Nephron progenitor cell (in vitro differentiated cells): ENCODE data around the gene GALNT2.

ENCODE experiments used
- DNase-seq: peaks from one replicate; pipeline ENCODE4 v3.0.0; 2021
- H3K27ac Mint-ChIP-seq: 2 replicates; pipeline ENCODE4 v1.8.0; 2021; ENCODE audit warnings: mild to moderate bottlenecking, moderate library complexity, mixed read lengths
- H3K27me3 Mint-ChIP-seq: 2 replicates; pipeline ENCODE4 v1.8.0; 2021; ENCODE audit warnings: mild to moderate bottlenecking, low read depth, mixed read lengths; ENCODE audit not compliant: poor library complexity
- H3K36me3 Mint-ChIP-seq: 2 replicates; pipeline ENCODE4 v1.8.0; 2021; ENCODE audit warnings: low read depth, mixed read lengths
- H3K4me1 Mint-ChIP-seq: 2 replicates; pipeline ENCODE4 v1.8.0; 2021; ENCODE audit warnings: mixed read lengths
- H3K4me3 Mint-ChIP-seq: 2 replicates; pipeline ENCODE4 v1.8.0; 2021; ENCODE audit warnings: mild to moderate bottlenecking, moderate library complexity, mixed read lengths
- H3K9me3 Mint-ChIP-seq: 2 replicates; pipeline ENCODE4 v1.8.0; 2021; ENCODE audit warnings: mild to moderate bottlenecking, moderate library complexity, mixed read lengths
- CTCF ChIP-seq: fragments of 200-600 bp; sonication (generic); IDR thresholded peaks from 2 replicates; pipeline ENCODE4 v1.5.0; 2021; ENCODE audit warnings: antibody characterized with exemption

Gene GALNT2

DNA sequence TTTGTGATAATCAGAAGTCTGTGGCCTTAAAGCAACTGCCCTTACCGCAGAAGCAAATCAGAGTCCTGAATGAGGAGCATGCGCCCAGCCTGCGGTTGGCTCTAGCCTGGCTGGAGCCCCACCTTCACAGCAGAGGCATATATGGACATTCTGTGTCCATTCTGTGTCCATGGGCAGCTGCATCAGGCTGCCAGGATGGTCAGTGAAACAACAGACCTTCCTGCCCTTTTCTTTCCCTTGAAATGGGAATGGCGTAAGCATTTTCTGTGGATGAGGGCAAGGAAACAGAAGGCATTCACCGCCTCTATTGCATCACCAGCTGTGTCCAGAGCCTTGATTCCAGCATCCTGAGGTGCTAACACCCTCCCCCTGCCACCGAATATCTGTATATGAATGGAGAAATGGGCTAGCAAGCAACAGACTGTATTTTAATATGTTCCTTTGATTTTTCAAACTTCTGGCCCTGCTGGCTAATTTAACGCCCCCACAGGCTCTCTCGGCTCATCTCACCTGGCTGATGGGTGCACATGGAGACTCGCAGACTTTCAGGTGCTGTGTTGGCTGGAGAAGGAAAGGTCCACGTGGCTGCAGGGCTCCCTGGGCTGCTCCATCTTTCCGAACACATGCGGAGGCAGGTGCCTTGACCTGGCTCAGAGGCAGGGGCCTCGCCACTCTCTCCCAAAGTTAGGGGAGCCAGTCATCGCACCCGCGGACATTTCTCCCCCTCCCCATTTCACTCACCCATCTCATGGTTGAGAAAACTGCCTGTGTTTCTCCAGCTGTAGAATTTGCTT, 159.2 kb downstream of the GALNT2 start:
- Mint-ChIP-seq H3K4me1 (peaks cover 4% of the 10 kb centered on the region), H3K27ac (no peak overlapping the region), H3K36me3 (no peaks in the 10 kb centered on the region), H3K27me3 (no peaks in the 10 kb centered on the region), H3K4me3 (no peak overlapping the region), H3K9me3 (no peaks in the 10 kb centered on the region)
- no peak for TF ChIP-seq CTCF
- DNase-seq = no peak

- Mint-ChIP-seq H3K9me3 (no peaks in the 10 kb centered on the region), H3K4me1 (peaks cover 10% of the 10 kb centered on the region), H3K27me3 (peaks cover 4% of the 10 kb centered on the region), H3K4me3 (no peak overlapping the region), H3K36me3 (no peaks in the 10 kb centered on the region), H3K27ac (no peak overlapping the region)
- no peak for DNase-seq
- no peak for TF ChIP-seq CTCF
These were observed 159.8 kb downstream of the GALNT2 start for GRCh38 chr1:230226814-230227213.

DNA sequence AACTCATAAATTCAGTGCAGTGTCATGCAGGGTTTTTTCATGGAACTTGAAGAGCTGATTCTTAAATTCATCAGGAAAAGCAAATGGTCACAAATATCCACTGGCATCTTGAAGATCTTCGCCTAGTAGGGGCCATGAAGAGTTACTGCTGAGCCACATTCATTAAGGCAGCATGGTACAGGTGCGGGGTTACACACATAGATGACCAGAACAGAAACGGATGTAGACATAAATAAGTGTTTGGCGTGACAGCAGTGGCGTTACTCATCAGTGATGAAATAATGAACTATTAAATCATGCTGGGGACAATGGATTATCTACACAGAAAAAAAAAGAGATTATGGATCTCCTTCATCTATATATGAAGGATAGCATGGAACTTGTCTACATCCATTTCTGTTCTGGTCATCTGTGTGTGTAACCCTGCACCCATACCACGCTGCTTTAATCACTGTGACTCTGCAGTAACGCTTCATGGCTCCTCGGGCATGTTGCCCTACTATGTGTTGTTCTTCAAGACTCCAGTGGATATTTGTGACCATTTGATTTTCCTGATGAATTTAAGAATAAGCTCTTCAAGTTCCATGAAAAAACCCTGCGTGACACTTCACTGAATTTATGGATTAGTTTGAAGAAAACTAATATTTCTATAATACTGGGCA, 161.3 kb downstream of the GALNT2 start:
- H3K27me3 Mint-ChIP-seq = peaks cover 4% of the 10 kb centered on the region
- TF ChIP-seq CTCF = no peak
- no peaks in the 10 kb centered on the region for H3K9me3 Mint-ChIP-seq
- H3K4me3 Mint-ChIP-seq = no peak overlapping the region
- DNase-seq = no peak
- peaks cover 16% of the 10 kb centered on the region for H3K4me1 Mint-ChIP-seq
- H3K27ac Mint-ChIP-seq = no peak overlapping the region
- H3K36me3 Mint-ChIP-seq = no peaks in the 10 kb centered on the region

DNA sequence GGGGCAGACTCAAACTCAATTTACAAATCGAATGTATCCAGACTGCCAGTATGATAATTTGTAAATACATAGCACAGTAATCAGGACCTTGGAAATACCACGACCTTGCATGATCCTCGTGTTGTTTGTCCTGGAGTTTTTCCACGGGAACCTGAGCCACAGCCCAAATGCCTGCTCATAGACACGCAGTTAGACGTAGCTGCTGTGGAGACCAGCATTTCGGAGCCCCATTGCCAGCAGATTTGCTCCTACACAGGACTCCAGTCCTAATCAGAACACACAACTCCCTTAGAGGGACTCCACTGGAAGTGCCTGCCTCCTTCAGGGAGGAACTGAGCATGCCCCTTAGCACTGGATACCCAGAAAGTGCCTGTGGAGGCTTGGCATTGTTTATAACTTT, 163.2 kb downstream of the GALNT2 start:
- Mint-ChIP-seq H3K27ac (no peak overlapping the region), H3K36me3 (peaks cover 5% of the 10 kb centered on the region), H3K4me1 (peaks cover 23% of the 10 kb centered on the region), H3K4me3 (no peak overlapping the region), H3K9me3 (no peaks in the 10 kb centered on the region), H3K27me3 (peaks cover 6% of the 10 kb centered on the region)
- no peak for DNase-seq
- TF ChIP-seq CTCF = no peak

- Mint-ChIP-seq H3K27me3 (peaks cover 8% of the 10 kb centered on the region), H3K4me3 (no peak overlapping the region), H3K36me3 (peaks cover 5% of the 10 kb centered on the region), H3K27ac (peak overlapping the region; percentile 36), H3K4me1 (peaks cover 32% of the 10 kb centered on the region), H3K9me3 (no peaks in the 10 kb centered on the region)
- no peak for DNase-seq
- no peak for TF ChIP-seq CTCF
These were observed 164.1 kb downstream of the GALNT2 start for GRCh38 chr1:230230948-230231773.
